Measurements from ENCODE around the gene KLF6. TPM values are rescaled to one million over a fixed set of nuclear protein-coding genes. Genes with fewer than 3 reads are reported as not detected.

KLF6 gene
- total RNA-seq, 2 donors from 2014 or later: 184 to 240 TPM

GRCh38 chr10:3806603-3807002 is 21.6 kb upstream of the KLF6 start:
- no peak for ATAC-seq (replicated peaks in 1 of 2)
- no peaks in the 10 kb centered on the region for H3K9me3 Mint-ChIP-seq
- no peaks in the 10 kb centered on the region for H3K36me3 Mint-ChIP-seq (ENCODE audit: insufficient read depth in 2 of 2)
- H3K4me3 Mint-ChIP-seq: peak overlapping the region; percentile 46 to 75
- no peak overlapping the region for H3K27ac Mint-ChIP-seq
- no peaks in the 10 kb centered on the region for H3K27me3 Mint-ChIP-seq (ENCODE audit: low read depth)
- DNase-seq: peak; percentile 48 to 54
- no peaks in the 10 kb centered on the region for H3K4me1 Mint-ChIP-seq (ENCODE audit: low read depth)

GRCh38 chr10:3805791-3806461 is 20.9 kb upstream of the KLF6 start:
- DNase-seq: peak; percentile 63 to 64
- H3K36me3 Mint-ChIP-seq (ENCODE audit: insufficient read depth in 2 of 2): no peaks in the 10 kb centered on the region
- H3K4me1 Mint-ChIP-seq (ENCODE audit: low read depth): no peaks in the 10 kb centered on the region
- peak overlapping the region; percentile 46 to 75 for H3K4me3 Mint-ChIP-seq
- no peaks in the 10 kb centered on the region for H3K9me3 Mint-ChIP-seq
- peak in 1 of 2 donors; percentile 2 for ATAC-seq (replicated peaks in 1 of 2)
- no peak overlapping the region for H3K27ac Mint-ChIP-seq
- H3K27me3 Mint-ChIP-seq (ENCODE audit: low read depth): no peaks in the 10 kb centered on the region

GRCh38 chr10:3805201-3805790 is 20.3 kb upstream of the KLF6 start:
- Mint-ChIP-seq H3K4me1 (ENCODE audit: low read depth) (peaks cover 6% of the 10 kb centered on the region), H3K27ac (no peak overlapping the region), H3K9me3 (no peaks in the 10 kb centered on the region), H3K4me3 (peak overlapping the region; percentile 46 to 75), H3K36me3 (ENCODE audit: insufficient read depth in 2 of 2) (no peaks in the 10 kb centered on the region), H3K27me3 (ENCODE audit: low read depth) (no peaks in the 10 kb centered on the region)
- DNase-seq: peak; percentile 63 to 75
- ATAC-seq (replicated peaks in 1 of 2): peak; percentile 44 to 46

GRCh38 chr10:3803927-3804741 is 19.1 kb upstream of the KLF6 start:
- peak; percentile 68 to 80 for ATAC-seq (replicated peaks in 1 of 2)
- peak overlapping the region; percentile 76 to 88 for H3K4me3 Mint-ChIP-seq
- H3K27me3 Mint-ChIP-seq (ENCODE audit: low read depth): no peaks in the 10 kb centered on the region
- DNase-seq: peak; percentile 80 to 86
- H3K27ac Mint-ChIP-seq: no peak overlapping the region
- peaks cover 18% of the 10 kb centered on the region for H3K4me1 Mint-ChIP-seq (ENCODE audit: low read depth)
- no peaks in the 10 kb centered on the region for H3K36me3 Mint-ChIP-seq (ENCODE audit: insufficient read depth in 2 of 2)
- no peaks in the 10 kb centered on the region for H3K9me3 Mint-ChIP-seq

GRCh38 chr10:3803295-3803926 is 18.4 kb upstream of the KLF6 start:
- peaks cover 0 to under 1% of the 10 kb centered on the region in 2 donors for H3K36me3 Mint-ChIP-seq (ENCODE audit: insufficient read depth in 2 of 2)
- H3K27me3 Mint-ChIP-seq (ENCODE audit: low read depth): no peaks in the 10 kb centered on the region
- H3K27ac Mint-ChIP-seq: no peak overlapping the region
- peak overlapping the region; percentile 76 to 88 for H3K4me3 Mint-ChIP-seq
- H3K9me3 Mint-ChIP-seq: no peaks in the 10 kb centered on the region
- DNase-seq: peak; percentile 40 to 47
- peaks cover 23% of the 10 kb centered on the region for H3K4me1 Mint-ChIP-seq (ENCODE audit: low read depth)
- no peak for ATAC-seq (replicated peaks in 1 of 2)

- no peak for DNase-seq
- ATAC-seq (replicated peaks in 1 of 2): no peak
- Mint-ChIP-seq H3K27me3 (ENCODE audit: low read depth) (no peaks in the 10 kb centered on the region), H3K4me3 (no peak overlapping the region), H3K4me1 (ENCODE audit: low read depth) (peaks cover 30% of the 10 kb centered on the region), H3K36me3 (ENCODE audit: insufficient read depth in 2 of 2) (peaks cover 2% of the 10 kb centered on the region in 2 donors), H3K9me3 (peaks cover 0 to 2% of the 10 kb centered on the region in 2 donors), H3K27ac (no peak overlapping the region)
These were observed 17.7 kb upstream of the KLF6 start for GRCh38 chr10:3802526-3803265.

- H3K36me3 Mint-ChIP-seq (ENCODE audit: insufficient read depth in 2 of 2): peaks cover 2 to 3% of the 10 kb centered on the region in 2 donors
- H3K4me3 Mint-ChIP-seq: no peak overlapping the region
- H3K4me1 Mint-ChIP-seq (ENCODE audit: low read depth): peaks cover 37% of the 10 kb centered on the region
- H3K27me3 Mint-ChIP-seq (ENCODE audit: low read depth): no peaks in the 10 kb centered on the region
- H3K9me3 Mint-ChIP-seq: peaks cover 0 to 2% of the 10 kb centered on the region in 2 donors
- no peak for ATAC-seq (replicated peaks in 1 of 2)
- DNase-seq: no peak
- H3K27ac Mint-ChIP-seq: peak overlapping the region; percentile 31
These were observed 16.7 kb upstream of the KLF6 start for GRCh38 chr10:3801558-3802192.

GRCh38 chr10:3800586-3800985 is 15.6 kb upstream of the KLF6 start:
- Mint-ChIP-seq H3K4me3 (peak overlapping the region in 1 of 2 donors; percentile 39), H3K36me3 (ENCODE audit: insufficient read depth in 2 of 2) (peaks cover 3 to 7% of the 10 kb centered on the region in 2 donors), H3K27ac (peak overlapping the region; percentile 10), H3K27me3 (ENCODE audit: low read depth) (no peaks in the 10 kb centered on the region), H3K4me1 (ENCODE audit: low read depth) (peaks cover 41% of the 10 kb centered on the region), H3K9me3 (peaks cover 0 to 2% of the 10 kb centered on the region in 2 donors)
- ATAC-seq (replicated peaks in 1 of 2): no peak
- no peak for DNase-seq

- no peak for DNase-seq
- H3K27ac Mint-ChIP-seq: peak overlapping the region; percentile 25
- H3K4me1 Mint-ChIP-seq (ENCODE audit: low read depth): peaks cover 41% of the 10 kb centered on the region
- H3K4me3 Mint-ChIP-seq: peak overlapping the region; percentile 0 to 49
- no peaks in the 10 kb centered on the region for H3K27me3 Mint-ChIP-seq (ENCODE audit: low read depth)
- H3K36me3 Mint-ChIP-seq (ENCODE audit: insufficient read depth in 2 of 2): peaks cover 5 to 7% of the 10 kb centered on the region in 2 donors
- peak; percentile 52 to 78 for ATAC-seq (replicated peaks in 1 of 2)
- peaks cover 0 to 5% of the 10 kb centered on the region in 2 donors for H3K9me3 Mint-ChIP-seq
These were observed 12.7 kb upstream of the KLF6 start for GRCh38 chr10:3797750-3798149.

GRCh38 chr10:3793553-3793952 is 8.5 kb upstream of the KLF6 start:
- ATAC-seq (replicated peaks in 1 of 2) (no peak), DNase-seq (no peak)
- H3K9me3 Mint-ChIP-seq: peaks cover 9 to 13% of the 10 kb centered on the region in 2 donors
- peaks cover 31% of the 10 kb centered on the region for H3K4me1 Mint-ChIP-seq (ENCODE audit: low read depth)
- H3K36me3 Mint-ChIP-seq (ENCODE audit: insufficient read depth in 2 of 2): peaks cover 16 to 19% of the 10 kb centered on the region in 2 donors
- H3K4me3 Mint-ChIP-seq: no peak overlapping the region
- H3K27ac Mint-ChIP-seq: no peak overlapping the region
- no peaks in the 10 kb centered on the region for H3K27me3 Mint-ChIP-seq (ENCODE audit: low read depth)

GRCh38 chr10:3792710-3793219 is 7.8 kb upstream of the KLF6 start:
- no peaks in the 10 kb centered on the region for H3K27me3 Mint-ChIP-seq (ENCODE audit: low read depth)
- H3K9me3 Mint-ChIP-seq: peaks cover 9 to 11% of the 10 kb centered on the region in 2 donors
- H3K36me3 Mint-ChIP-seq (ENCODE audit: insufficient read depth in 2 of 2): peaks cover 14 to 17% of the 10 kb centered on the region in 2 donors
- peaks cover 23% of the 10 kb centered on the region for H3K4me1 Mint-ChIP-seq (ENCODE audit: low read depth)
- ATAC-seq (replicated peaks in 1 of 2) (no peak), DNase-seq (no peak)
- H3K4me3 Mint-ChIP-seq: no peak overlapping the region
- no peak overlapping the region for H3K27ac Mint-ChIP-seq
